AG08396 (cell line): Measurements from ENCODE around the gene EDIL3.

Experiments
- DNase-seq: peaks from one replicate; pipeline ENCODE4 v3.0.0; 2012; ENCODE audit warnings: low spot score, mixed read lengths

The EDIL3 gene

DNA sequence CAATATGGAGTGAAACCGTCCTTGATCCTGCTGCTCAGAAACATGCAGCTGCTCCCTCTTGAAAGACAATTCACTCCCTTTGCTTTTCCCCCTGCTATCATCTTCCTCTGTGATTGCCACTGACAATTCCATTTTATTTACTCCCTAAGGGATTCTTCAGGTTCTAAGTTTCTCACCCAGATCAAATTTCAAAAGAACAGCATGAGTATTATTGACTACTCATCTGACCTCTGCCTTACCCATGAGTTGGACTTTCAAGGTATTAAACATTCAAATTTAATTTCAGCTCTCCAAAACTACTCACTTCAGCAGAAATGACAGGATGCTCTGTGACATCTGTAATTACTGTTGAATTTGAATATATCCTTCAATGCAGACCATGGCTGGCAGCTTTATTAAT lies 427.5 kb downstream of the EDIL3 start:
- no peak for DNase-seq

DNA sequence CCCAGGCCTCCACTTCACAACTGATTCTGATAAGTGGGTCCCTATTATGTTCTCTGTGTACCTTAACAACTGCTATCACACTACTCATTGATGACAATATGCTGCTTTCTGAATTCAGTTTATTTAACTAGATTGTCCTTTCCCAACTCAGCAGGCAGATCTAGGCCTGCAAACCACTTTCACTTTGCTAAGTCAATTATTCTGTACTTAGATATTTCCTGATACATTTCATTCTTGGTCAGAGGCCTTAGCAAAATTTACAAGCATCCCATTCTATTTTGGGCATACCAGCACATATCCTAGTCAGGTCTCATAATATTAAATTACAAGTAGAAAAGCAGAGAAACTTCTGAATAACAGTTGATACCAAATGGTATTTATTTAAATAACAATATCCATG lies 428.3 kb downstream of the EDIL3 start:
- DNase-seq, result no peak

DNA sequence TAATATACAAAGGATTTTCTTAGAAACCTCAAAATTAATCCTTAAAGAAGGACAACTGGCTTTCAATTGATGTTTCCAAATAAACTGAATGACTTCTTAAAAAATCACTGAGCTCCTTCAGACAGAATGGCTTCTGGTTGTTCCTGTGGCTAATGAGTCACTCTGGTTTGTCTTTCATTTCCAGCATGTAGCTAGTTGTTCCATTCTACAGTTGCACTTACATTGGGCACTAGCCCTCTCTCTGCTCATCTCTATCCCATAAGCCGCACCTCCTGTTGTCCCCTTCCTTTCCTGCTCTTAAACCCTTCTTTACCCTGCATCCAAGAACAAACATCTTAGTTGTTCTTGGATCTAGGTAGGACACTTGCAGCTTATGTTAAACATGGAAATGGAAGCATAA lies 428.8 kb downstream of the EDIL3 start:
- DNase-seq, result peak; percentile 12

DNA sequence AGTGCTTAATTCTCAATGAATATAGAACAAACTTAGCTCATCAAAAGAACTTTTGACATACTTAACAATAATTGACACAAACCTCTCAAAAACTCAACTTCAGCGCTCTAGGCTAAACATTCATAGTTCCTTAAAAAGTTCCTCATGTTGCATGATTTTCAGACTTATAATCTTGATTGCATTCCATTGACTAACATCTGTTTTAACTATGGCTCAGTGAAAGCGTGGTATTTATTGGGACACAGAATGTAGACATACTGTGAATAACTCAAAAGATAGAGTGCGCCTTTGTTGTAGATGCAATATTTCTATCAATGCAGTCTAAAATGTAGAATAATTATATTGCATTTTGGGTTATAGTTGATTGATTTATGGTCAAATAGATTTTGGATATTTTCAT lies 436.9 kb downstream of the EDIL3 start:
- DNase-seq, result no peak

DNA sequence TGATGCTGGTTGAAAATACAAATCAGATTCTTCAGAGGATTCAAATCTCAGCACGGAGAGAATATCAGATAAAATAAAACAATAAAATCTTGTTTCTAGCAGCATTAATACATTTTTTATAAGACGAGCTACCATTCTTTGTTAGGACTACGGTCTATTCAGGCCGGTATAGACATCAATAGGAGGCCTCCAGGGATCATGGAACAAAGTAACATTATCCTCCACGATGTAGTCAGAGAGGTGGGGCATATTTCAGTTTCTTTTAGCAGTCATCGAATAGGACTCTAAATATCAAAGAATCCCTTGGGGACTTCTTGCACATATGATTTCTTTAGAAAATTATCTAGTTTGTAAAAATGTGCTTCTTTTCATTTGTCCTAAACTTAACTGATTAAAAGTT lies 438.2 kb downstream of the EDIL3 start:
- no peak for DNase-seq

DNA sequence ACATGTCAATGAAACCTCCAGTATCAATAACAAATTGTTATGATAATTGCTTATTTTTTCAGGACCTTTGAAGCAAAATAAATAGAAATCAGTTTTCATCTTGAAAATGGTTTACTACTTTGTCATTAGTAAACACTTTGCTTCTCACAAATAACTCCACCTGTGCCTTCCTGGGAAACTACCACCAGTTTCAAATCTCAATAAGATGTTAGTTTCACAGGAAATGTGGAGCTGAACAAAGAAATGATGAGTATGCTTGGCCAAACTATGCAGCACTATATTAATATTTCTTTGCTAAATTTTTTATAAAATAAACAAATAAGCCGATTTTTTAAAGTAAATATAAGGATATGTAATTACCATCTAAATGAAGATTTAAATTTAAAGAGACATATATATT lies 442.5 kb downstream of the EDIL3 start:
- DNase-seq, result no peak

DNA sequence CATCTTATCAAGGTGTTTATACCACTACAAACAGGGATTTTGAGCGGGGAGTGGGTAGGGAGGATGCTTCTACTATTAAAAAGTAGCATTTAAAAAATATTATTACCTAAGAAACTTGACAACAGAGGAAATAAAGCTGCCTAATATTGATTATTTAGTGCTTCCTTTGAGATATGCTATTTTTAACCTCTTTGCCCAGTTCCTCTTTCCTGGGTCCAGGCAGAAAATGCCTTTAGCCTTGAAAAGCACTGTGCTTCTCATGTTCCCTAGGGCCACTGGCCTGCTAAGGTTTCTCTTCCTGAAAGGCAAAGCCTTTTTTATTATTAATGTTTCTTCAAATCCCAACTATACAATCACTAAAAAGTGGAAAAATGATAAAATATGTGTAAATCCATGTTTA lies 446.8 kb downstream of the EDIL3 start:
- DNase-seq, result no peak

DNA sequence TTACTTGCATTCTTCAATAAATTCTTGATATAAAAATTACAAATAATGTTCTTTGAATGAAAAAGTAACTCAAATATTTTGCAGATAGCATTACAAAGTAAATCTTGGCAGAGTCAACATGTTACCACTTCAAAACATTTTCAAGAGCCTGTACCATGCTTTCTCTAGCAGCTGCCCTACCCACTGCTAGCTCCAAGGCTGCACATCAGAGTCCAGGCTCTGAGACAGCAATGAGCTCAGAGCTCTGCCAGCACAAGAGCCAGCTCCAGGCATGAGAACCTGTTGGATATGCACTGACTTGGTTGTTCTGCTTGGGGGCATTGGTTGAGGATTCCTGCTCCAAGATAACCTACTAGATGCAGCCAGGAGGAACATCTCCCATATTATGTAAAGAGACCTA lies 452.7 kb downstream of the EDIL3 start:
- no peak for DNase-seq

DNA sequence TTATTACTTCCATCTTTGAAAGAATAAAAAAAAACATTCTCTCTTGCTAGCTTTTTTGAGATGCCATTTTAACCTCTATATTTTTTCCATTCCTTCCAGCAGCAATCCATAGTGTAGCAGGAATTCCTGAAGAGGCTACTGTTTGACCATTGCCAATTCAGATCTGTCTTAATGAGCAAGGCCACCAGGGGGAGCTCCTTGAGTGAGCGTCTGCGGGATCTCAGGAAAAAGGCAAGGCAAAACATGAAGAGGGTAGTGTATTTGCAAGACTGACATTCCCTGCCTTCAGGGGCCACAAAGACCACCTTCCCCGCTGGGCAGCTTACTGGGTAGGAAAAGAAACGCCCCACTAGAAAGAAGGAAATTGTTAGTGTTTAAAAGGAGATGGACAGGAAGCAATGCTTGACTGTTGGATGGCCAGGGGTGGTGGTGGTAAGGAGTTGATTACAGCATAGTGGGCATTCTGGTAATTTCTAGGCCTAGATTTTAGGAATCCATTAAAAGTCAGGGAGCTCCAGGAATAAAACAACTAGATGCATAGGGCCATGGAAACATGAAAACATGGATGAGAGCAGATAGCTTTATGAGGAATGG lies 457.4 kb downstream of the EDIL3 start:
- DNase-seq, result peak; percentile 42

DNA sequence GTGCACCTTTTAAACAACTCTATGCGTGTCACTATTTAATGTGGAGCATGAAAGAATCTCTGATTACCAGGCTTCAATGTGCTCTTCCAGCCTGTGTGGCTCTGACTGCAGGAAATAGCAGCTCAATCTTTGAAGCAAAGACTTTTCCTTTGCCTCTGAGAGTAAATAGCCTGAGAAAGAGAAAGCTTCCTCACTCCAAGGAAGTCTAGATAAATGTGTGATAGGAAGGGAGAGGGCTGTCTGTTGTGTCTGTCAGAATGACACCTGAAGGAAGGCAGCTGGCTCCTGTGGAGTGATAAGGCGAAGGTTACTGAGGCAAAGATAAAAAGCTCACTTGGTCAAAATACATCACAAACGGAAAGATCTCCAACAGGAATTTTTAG lies 458.7 kb downstream of the EDIL3 start:
- DNase-seq, result no peak

DNA sequence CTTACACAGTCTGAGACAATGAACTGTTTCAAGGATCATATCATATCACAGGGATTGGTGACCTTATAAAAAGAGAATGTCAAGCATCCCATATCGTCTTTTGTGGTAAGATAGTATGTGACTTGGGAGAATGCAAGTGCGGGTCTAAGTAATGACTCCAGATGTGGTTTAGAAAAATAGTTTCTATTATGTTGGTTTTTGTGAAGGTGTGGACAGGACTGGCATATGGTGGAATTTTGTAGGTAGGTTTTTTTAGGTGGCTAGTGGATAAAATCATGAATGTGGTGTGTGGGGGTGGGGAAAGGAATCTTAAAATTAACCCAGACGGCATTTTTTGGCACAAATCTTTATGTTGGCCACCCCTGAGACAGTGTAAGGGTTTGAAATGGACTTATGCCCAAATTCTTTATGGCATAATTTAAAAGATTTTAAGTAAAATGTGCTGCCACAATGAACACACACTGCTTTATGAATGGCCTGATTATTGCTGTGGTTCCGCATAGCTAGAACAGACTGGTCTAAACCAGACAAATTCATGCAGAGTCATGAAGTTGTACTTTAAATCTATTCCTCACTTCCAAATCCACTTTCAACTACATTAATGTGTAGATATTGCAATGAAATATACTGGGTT lies 459.2 kb downstream of the EDIL3 start:
- peak; percentile 7 for DNase-seq

DNA sequence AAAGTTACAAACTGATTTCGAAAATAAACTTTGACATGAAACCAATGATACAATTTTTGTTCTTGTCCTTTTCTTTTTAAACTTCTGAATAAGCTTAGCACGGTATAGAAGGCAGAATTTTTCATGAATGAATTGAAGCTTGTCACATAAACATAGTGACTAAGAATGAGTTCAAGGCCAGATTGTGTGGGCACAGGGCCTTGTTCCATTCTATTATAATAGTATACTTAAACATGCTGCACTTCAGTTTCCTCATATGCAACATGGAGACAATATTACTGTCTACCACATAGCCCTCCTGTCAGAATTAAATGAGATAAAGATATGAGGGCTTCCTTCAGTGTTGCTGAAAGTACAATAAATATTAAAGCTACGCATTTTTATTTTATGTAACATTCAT lies 459.8 kb downstream of the EDIL3 start:
- DNase-seq, result no peak

DNA sequence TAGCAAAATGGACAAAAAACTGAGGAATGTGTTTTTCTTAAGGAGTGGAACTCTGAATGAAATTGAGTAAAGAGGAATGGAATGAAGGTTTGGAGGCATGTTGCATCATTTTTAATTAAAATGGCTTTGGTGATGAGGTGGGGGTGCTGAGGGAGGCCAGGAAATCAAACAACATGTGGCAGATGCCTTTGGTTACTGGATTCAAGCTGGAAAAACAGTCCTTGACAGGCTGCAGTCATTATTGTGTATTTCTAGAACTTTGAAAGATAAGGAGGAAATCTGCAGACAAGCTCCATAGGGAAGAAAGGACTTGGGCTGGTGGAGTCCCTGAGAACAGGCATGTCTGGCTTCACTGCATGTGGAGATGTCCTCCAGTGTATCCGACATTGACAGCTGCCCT lies 460.5 kb downstream of the EDIL3 start:
- no peak for DNase-seq

DNA sequence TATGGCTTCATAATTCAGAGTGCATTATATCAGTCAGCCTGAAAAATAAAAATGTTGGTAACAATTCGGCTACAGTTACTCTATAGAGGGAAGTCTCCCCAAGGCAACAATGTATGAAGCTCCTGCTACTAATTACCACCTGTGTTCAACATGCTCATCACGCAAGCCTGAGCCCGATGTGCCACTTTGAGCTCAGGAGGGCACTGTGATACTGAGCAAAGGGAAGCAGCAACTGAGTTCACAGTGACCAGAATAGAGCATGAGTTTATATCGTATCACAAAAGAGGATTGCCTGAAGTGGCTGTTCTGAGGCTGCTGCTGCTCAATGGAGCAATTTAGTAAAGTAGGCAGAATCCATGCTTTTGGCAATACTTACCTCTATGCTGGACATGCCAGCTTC lies 462.0 kb downstream of the EDIL3 start:
- no peak for DNase-seq

DNA sequence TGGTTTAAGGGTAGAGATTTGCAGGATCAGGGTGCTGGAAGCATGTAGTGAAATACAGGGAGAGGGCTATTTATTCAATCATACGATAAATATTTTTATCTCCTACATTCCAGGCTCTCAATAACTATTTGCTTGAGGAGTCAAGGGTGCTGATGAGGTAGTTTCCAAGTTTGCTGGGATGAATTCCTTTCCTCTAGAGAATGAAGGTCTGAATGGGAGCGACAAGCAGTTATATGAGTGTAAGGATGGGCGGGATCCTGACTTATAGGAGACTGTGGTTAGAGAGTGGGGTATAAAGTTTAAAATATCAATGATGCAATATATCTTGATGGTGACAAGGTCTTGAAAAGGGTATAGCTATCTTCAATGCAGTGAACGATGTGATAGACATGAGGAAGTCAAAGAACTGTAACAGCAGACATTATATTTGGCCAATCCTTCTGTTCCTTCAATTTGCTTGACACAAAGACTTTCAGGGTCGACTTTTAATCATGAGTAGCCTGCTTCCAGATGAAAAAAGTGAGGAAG lies 462.9 kb downstream of the EDIL3 start:
- DNase-seq, result no peak

DNA sequence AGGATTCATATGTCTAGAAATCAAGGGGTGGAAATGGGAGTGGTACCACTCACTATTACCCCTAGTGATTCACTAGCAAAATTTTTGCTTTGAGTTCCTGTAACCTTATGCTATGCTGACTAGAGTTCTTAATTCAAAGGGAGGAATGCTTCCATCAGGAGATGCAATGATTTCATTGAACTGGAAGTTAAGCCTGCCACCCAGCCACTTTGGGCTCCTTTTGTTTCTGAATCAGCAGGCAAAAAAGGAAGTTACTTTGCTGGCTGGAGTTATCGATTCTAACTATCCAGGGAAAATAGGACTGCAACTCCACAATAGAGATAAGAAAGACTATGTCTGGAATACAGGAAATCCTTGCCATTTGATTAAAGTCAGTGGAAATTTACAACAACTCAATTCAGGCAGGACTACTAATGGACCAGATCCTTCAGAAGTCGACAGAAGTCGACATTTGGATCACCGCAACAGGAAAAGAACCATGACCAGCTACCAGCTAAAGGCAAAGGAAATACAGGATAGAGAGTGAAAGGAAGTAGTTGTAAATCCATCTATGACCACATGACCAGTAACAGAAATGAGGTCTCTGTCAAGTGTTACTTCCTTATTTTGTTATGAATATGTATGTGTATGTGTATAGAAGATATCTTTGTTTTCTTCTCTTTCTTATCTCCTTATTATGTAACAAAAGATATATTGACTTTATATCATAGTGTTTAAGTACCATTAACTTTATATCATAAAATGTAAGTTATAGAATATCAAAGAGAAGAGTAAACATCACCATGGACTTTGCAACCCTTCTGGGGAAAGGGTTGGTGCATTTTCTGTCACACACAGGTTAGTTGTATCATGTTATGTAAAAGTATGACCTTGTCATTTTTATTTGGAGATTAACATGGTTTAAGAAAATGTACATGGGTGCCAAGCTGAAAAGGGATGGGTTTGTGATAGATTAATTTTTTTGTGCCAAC lies 465.3 kb downstream of the EDIL3 start:
- no peak for DNase-seq

DNA sequence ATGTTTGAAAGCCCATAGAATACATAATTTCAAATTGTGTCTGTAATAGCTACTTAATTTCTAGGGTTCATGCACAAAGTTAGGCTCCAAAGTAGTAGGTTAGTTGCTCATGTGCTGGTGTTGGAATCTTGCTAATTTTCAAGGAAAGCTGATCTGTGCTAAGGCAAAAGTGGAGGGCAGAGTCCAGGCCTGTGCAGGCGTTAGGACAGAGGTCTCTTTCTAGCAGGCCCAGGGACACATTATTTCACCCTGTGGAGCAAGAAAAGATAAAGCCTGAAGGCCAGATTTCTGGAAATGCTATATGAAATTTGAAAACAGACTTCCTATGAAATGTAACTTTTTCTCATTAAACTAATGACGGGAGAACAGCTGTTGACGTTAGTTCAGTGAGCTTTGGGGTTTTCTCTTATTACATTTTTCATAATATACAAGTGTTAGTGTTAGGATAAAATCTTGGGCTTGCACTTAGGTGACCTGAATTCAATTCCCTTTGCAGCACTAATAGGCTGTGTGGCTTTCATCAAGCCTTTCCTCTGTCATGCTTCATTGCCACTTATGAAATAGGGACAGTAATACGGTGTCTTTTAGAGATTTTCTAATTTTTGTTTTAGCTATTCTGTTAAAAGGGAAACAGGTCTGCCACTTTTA lies 467.3 kb downstream of the EDIL3 start:
- no peak for DNase-seq

DNA sequence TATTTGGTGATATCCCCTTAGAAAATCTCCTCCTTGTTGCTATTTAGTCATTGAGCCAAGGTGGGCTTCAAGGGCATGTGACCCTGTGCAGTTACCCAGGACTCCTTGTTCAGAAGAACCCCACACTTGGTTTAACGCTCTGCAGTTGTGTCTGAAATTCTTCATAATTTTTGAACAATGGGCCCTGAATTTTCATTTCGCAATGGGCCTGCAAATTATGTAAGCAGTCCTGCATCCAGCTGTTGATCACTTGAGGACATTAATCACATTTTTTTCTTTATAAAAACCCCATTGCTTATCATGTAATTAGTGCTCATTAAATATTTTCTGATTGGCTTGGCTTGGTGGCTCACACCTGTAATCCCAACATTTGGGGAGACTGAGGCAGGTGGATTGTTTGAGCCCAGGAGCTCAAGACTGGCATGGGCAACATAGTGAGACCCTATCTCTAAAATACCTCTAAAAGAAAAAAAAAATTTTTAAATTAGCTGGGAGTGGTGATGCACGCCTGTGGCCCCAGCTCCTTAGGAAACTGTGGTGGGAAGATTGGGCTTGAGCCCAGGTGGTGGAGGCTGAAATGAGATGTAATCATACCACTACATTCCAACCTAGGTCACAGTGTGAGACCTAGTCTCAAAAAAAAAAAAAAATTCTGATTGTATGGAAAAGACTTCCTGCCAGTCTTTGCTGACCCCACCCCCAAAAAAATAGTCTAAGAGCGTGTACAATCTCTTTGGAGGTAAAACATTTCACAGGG lies 469.8 kb downstream of the EDIL3 start:
- DNase-seq, result no peak

DNA sequence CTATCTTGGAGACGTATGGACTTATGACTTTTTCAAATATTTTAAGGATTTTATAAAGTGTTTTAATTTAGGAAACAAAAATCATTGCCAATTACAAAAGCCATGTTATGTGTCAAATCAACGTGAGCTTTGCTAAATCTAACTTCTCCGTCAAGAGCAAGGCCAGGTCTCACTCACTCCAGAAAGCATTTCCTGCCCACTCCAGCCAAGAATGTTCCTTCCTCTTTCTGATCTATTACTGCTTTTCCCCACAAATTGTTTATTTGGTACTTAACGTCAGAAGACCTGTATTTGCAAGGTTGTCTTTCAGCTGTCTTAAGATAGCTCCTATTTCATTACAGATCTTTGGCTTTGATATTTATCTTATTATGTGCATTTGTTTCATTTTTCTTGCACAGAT lies 470.5 kb downstream of the EDIL3 start:
- no peak for DNase-seq

DNA sequence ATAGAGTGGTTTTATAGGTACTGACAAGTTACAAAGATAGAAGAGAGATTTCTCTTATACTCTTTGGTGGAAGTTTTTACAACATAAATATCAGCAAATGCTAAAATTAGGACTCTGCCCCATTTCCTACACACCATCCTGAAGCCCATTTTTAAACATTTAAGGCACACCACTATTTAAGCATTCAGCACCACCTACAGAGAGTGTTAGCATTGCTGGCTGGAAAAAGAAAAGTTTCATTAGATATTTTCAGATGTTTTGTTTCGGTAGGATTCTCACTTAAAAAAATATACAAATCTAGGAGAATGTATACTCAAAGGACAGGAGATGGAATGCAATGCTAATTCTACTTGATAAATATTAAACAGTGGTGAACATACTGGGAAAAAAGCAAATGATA lies 471.1 kb downstream of the EDIL3 start:
- no peak for DNase-seq

DNA sequence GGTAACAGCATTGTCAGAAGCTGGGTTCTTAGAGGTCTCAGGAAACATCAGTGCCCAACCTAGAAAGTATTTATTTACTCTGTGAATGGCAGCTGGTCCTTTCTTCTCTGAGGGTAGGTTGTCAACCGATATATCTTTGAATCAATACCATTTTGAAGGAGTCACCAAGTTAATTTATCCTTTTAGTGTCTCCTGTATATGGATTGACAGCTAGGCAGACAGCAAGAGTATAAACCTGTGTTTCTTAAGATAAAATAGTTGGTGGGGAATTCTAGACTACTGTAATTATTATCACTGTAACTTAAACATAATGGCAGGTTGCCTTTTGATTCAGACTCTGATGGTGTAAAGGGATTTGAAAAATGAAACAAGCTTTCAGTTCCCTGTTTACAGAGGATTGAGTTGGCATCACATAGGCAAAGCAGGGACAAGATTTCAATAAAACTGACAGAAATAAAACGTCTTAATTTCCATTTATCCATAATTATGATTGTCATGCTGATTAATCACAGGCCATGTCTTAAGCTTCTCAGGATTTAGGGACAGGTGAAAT lies 473.2 kb downstream of the EDIL3 start:
- DNase-seq, result no peak
